AG04450 (cell line): ENCODE results near the gene DACT3. TPM values are rescaled to one million over a fixed set of nuclear protein-coding genes. Genes with fewer than 3 reads are reported as not detected.

Experiments used
- CTCF ChIA-PET: fragments of 300-600, 350-600 bp; formaldehyde crosslinking; extraction: SDS; loops from one replicate; lab custom pipeline; 2022; ENCODE audit warnings: antibody characterized with exemption, inconsistent platforms; lab: Charles Lee
- POLR2A ChIA-PET: fragments of 350-600 bp; formaldehyde crosslinking; extraction: SDS; loops from one replicate; lab custom pipeline; 2021; ENCODE audit warnings: antibody characterized with exemption, inconsistent platforms; lab: Yijun Ruan, JAX
- DNase-seq: peaks from one replicate; pipeline ENCODE4 v3.0.0-alpha.2; 2011; ENCODE audit warnings: low read depth, low spot score
- H3K27ac ChIP-seq: one replicate; pipeline ENCODE4 v1.5.1; 2012; ENCODE audit warnings: low read depth, low read length, control low read depth
- H3K27me3 ChIP-seq: one replicate; pipeline ENCODE4 v1.6.0; 2012; ENCODE audit warnings: low read length; ENCODE audit not compliant: control insufficient read depth, insufficient read depth
- H3K4me3 ChIP-seq: 2 replicates; pipeline ENCODE4 v1.5.1; 2011; ENCODE audit warnings: mild to moderate bottlenecking, low read depth, low read length, control low read depth
- H3K9me3 ChIP-seq: 2 replicates; pipeline ENCODE4 v1.5.1; 2012; ENCODE audit warnings: low read length; ENCODE audit not compliant: control insufficient read depth, insufficient read depth
- polyA plus RNA-seq: library from polyadenylated mRNA; depleted of rRNA; stranded (reverse); fragments of >200 nt; gene quantifications from 2 replicates; pipeline ENCODE4 v1.2.3, GENCODE V29; 2011; rRNA removed
- small RNA-seq: library from RNA; depleted of rRNA; stranded (forward); fragments of <200 nt; gene quantifications from one replicate; pipeline ENCODE3, GENCODE V24; 2012; ENCODE audit warnings: low read depth; ENCODE audit not compliant: insufficient read length
- TF ChIP-seq, protein P1 (sequence below): IDR thresholded peaks from 2 replicates; pipeline ENCODE4 v1.5.1; 2011; ENCODE audit warnings: low read depth, low read length, control low read depth, inconsistent platforms

DACT3 gene
- polyA plus RNA-seq, 1 experiment = 6.1 TPM

DNA sequence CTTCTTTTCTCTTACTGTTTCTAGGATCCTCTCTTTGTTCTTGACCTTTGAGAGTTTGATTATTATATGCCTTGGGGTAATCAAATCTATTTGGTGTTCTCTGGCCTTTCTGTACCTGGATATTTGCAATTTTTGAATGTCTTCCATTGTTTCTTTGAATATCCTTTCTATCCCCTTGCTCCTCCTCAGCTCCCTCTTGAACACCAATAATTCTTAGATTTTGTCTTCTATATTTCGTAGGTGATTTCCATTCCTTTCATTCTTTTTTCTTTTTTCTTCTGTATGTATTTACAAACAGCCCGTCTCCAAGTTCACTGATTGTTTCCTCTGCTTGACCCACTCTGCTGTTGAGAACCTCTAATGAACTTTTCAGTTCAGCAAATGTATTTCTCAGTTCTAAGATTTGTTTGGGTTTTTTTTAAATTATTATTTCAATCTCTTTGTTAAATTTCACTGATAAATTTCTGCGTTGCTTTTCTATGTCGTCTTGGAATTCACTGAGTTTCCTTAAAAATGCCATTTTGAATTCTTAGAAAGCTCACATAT is 62.5 kb downstream of the DACT3 start:
- H3K4me3 ChIP-seq = no peak overlapping the region
- TF ChIP-seq, protein P1, sequence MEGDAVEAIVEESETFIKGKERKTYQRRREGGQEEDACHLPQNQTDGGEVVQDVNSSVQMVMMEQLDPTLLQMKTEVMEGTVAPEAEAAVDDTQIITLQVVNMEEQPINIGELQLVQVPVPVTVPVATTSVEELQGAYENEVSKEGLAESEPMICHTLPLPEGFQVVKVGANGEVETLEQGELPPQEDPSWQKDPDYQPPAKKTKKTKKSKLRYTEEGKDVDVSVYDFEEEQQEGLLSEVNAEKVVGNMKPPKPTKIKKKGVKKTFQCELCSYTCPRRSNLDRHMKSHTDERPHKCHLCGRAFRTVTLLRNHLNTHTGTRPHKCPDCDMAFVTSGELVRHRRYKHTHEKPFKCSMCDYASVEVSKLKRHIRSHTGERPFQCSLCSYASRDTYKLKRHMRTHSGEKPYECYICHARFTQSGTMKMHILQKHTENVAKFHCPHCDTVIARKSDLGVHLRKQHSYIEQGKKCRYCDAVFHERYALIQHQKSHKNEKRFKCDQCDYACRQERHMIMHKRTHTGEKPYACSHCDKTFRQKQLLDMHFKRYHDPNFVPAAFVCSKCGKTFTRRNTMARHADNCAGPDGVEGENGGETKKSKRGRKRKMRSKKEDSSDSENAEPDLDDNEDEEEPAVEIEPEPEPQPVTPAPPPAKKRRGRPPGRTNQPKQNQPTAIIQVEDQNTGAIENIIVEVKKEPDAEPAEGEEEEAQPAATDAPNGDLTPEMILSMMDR = no peak
- ChIA-PET POLR2A (interaction anchor here (0.6 kb wide), 1 partner anchor 13 kb away, joined by 9 read pairs; no protein-coding TSS in a partner anchor), CTCF (interaction anchor here (1.6 to 1.7 kb wide), 2 partner anchors 16 to 56 kb away, joined by 6 to 8 read pairs; no protein-coding TSS in a partner anchor)
- no peak for DNase-seq
- H3K27me3 ChIP-seq = no peaks in the 10 kb centered on the region
- H3K27ac ChIP-seq = no peak overlapping the region
- H3K9me3 ChIP-seq = peaks cover 8% of the 10 kb centered on the region

Small RNAs within 50 kb of the gene (small RNA-seq; reads per million reads assigned to genes)
- gene MIR320E = not detected
- not detected for gene RN7SL364P

Other genes with a start within 250 kb of the DACT3 start
- 9.2 and 10.5 TPM in 2 replicates for gene CCDC8, start 247.6 kb downstream of the DACT3 start, polyA plus RNA-seq
- 0.19 and 0.21 TPM in 2 replicates for gene PNMA8C, start 232.2 kb downstream of the DACT3 start, polyA plus RNA-seq
- 4.0 and 4.2 TPM in 2 replicates for gene PNMA8A, start 189.6 kb downstream of the DACT3 start, polyA plus RNA-seq
- 0.17 and 0.24 TPM in 2 replicates for gene PNMA8B, start 165.3 kb downstream of the DACT3 start, polyA plus RNA-seq
- gene CALM3, start 59.9 kb downstream of the DACT3 start, polyA plus RNA-seq = 547 and 744 TPM in 2 replicates
- 2.4 and 4.2 TPM in 2 replicates for gene PTGIR, start 36.1 kb downstream of the DACT3 start, polyA plus RNA-seq
- gene GNG8, start 25.0 kb downstream of the DACT3 start, polyA plus RNA-seq = not detected in 2 replicates
- 6.7 and 10.3 TPM in 2 replicates for gene PRKD2, start 55.9 kb upstream of the DACT3 start, polyA plus RNA-seq
- gene FKRP, start 84.9 kb upstream of the DACT3 start, polyA plus RNA-seq = 12.1 and 12.6 TPM in 2 replicates
- 48.1 and 59.3 TPM in 2 replicates for gene STRN4, start 85.3 kb upstream of the DACT3 start, polyA plus RNA-seq
- gene SLC1A5, start 127.4 kb upstream of the DACT3 start, polyA plus RNA-seq = 314 and 342 TPM in 2 replicates
- gene AP2S1, start 189.7 kb upstream of the DACT3 start, polyA plus RNA-seq = 148 and 162 TPM in 2 replicates
- gene ARHGAP35, start 199.8 kb upstream of the DACT3 start, polyA plus RNA-seq = 28.0 and 28.7 TPM in 2 replicates